HEK293 (cell line): ENCODE results near the gene CTSZ.

Source experiments
- CTCF ChIA-PET: fragments of 350-600 bp; formaldehyde crosslinking; extraction: SDS; loops from one replicate; lab custom pipeline; 2021; ENCODE audit warnings: antibody characterized with exemption; lab: Yijun Ruan, JAX
- POLR2A ChIA-PET: fragments of 300-600 bp; formaldehyde crosslinking; extraction: SDS; loops from one replicate; lab custom pipeline; 2020; ENCODE audit warnings: antibody characterized with exemption, inconsistent platforms; lab: Yijun Ruan, JAX
- H3K27ac ChIP-seq: fragments of 200-500 bp; sonication (Bioruptor generic); 2 replicates; pipeline ENCODE4 v1.5.1; 2014; ENCODE audit warnings: low read depth, low read length, control low read depth, inconsistent platforms; ENCODE audit errors: extremely low read depth
- H3K36me3 ChIP-seq, 2 experiments: fragments of 200-500 bp in 1 of 2; sonication (Bioruptor generic) in 1 of 2; 1 replicate in 1 of 2; 2 replicates in 1 of 2; pipeline ENCODE4 v1.5.1; 2014 to 2017; ENCODE audit warnings: inconsistent platforms in 2 of 2, low read length in 2 of 2; ENCODE audit not compliant: control insufficient read depth in 2 of 2, insufficient read depth in 1 of 2
- H3K4me1 ChIP-seq: fragments of 200-500 bp; sonication (Bioruptor generic); 2 replicates; pipeline ENCODE4 v1.5.1; 2014; ENCODE audit warnings: mild to moderate bottlenecking, low read length, inconsistent platforms; ENCODE audit not compliant: control insufficient read depth, insufficient read depth
- H3K4me3 ChIP-seq: 2 replicates; pipeline ENCODE4 v1.5.1; 2011; ENCODE audit warnings: low read depth, mild to moderate bottlenecking, control low read depth, low read length, moderate library complexity
- H3K9me3 ChIP-seq: fragments of 200-500 bp; sonication (Bioruptor generic); 2 replicates; pipeline ENCODE4 v1.5.1; 2014; ENCODE audit warnings: low read depth, low read length, inconsistent platforms; ENCODE audit not compliant: control insufficient read depth, insufficient read depth
- BCL11A ChIP-seq: fragments of 450-650 bp; formaldehyde crosslinking; IDR thresholded peaks from 2 replicates; pipeline ENCODE4 v1.5.1; 2016; ENCODE audit warnings: low read depth, missing biosample characterization, missing genetic modification characterization
- FEZF1 ChIP-seq: fragments of 450-650 bp; formaldehyde crosslinking; IDR thresholded peaks from 2 replicates; pipeline ENCODE4 v1.5.1; 2016; ENCODE audit warnings: missing biosample characterization, missing genetic modification characterization
- GFI1B ChIP-seq: fragments of 450-650 bp; formaldehyde crosslinking; IDR thresholded peaks from 2 replicates; pipeline ENCODE4 v1.5.1; 2016; ENCODE audit warnings: missing biosample characterization, missing genetic modification characterization
- GLI4 ChIP-seq: fragments of 450-650 bp; formaldehyde crosslinking; IDR thresholded peaks from 2 replicates; pipeline ENCODE4 v1.5.1; 2016; ENCODE audit warnings: missing biosample characterization, missing genetic modification characterization
- TCF7L2 ChIP-seq: IDR thresholded peaks from 2 replicates; pipeline ENCODE4 v1.6.1; 2011; ENCODE audit warnings: low read depth, mild to moderate bottlenecking, inconsistent platforms, low read length, moderate library complexity, borderline replicate concordance
- YY2 ChIP-seq: fragments of 450-650 bp; formaldehyde crosslinking; IDR thresholded peaks from 2 replicates; pipeline ENCODE4 v1.5.1; 2016; ENCODE audit warnings: missing biosample characterization, missing genetic modification characterization
- ZBTB1 ChIP-seq: fragments of 450-650 bp; formaldehyde crosslinking; IDR thresholded peaks from 2 replicates; pipeline ENCODE4 v1.5.1; 2016; ENCODE audit warnings: missing biosample characterization, missing genetic modification characterization
- ZBTB48 ChIP-seq: fragments of 450-650 bp; formaldehyde crosslinking; IDR thresholded peaks from 2 replicates; pipeline ENCODE4 v1.5.1; 2016; ENCODE audit warnings: missing biosample characterization, missing genetic modification characterization
- ZFP69B ChIP-seq: fragments of 450-650 bp; formaldehyde crosslinking; IDR thresholded peaks from 2 replicates; pipeline ENCODE4 v1.5.1; 2016; ENCODE audit warnings: missing biosample characterization, missing genetic modification characterization
- ZNF138 ChIP-seq: fragments of 450-650 bp; formaldehyde crosslinking; IDR thresholded peaks from 2 replicates; pipeline ENCODE4 v1.5.1; 2016; ENCODE audit warnings: missing biosample characterization, missing genetic modification characterization, borderline replicate concordance
- ZNF157 ChIP-seq: fragments of 450-650 bp; formaldehyde crosslinking; IDR thresholded peaks from 2 replicates; pipeline ENCODE4 v1.5.1; 2016; ENCODE audit warnings: missing biosample characterization, missing genetic modification characterization
- ZNF211 ChIP-seq: fragments of 450-650 bp; formaldehyde crosslinking; IDR thresholded peaks from 2 replicates; pipeline ENCODE4 v1.5.1; 2016; ENCODE audit warnings: low read depth, missing biosample characterization, missing genetic modification characterization
- ZNF302 ChIP-seq: fragments of 450-650 bp; formaldehyde crosslinking; IDR thresholded peaks from 2 replicates; pipeline ENCODE4 v1.5.1; 2016; ENCODE audit warnings: missing biosample characterization, missing genetic modification characterization, low read depth
- ZNF354C ChIP-seq: fragments of 450-650 bp; formaldehyde crosslinking; IDR thresholded peaks from 2 replicates; pipeline ENCODE4 v1.5.1; 2016; ENCODE audit warnings: missing biosample characterization, missing genetic modification characterization, low read depth, borderline replicate concordance
- ZNF391 ChIP-seq: fragments of 450-650 bp; formaldehyde crosslinking; IDR thresholded peaks from 2 replicates; pipeline ENCODE4 v1.5.1; 2016; ENCODE audit warnings: low read depth, missing biosample characterization, missing genetic modification characterization, borderline replicate concordance
- ZNF473 ChIP-seq: fragments of 450-650 bp; formaldehyde crosslinking; IDR thresholded peaks from 2 replicates; pipeline ENCODE4 v1.5.1; 2017; ENCODE audit warnings: missing biosample characterization, missing genetic modification characterization
- ZNF548 ChIP-seq: fragments of 450-650 bp; formaldehyde crosslinking; IDR thresholded peaks from 2 replicates; pipeline ENCODE4 v1.5.1; 2016; ENCODE audit warnings: missing biosample characterization, missing genetic modification characterization
- ZNF580 ChIP-seq: fragments of 450-650 bp; formaldehyde crosslinking; IDR thresholded peaks from 2 replicates; pipeline ENCODE4 v1.5.1; 2016; ENCODE audit warnings: missing biosample characterization, missing genetic modification characterization
- ZNF610 ChIP-seq: fragments of 450-650 bp; formaldehyde crosslinking; IDR thresholded peaks from 2 replicates; pipeline ENCODE4 v1.5.1; 2016; ENCODE audit warnings: missing biosample characterization, missing genetic modification characterization, borderline replicate concordance
- ZNF621 ChIP-seq: fragments of 450-650 bp; formaldehyde crosslinking; IDR thresholded peaks from 2 replicates; pipeline ENCODE4 v1.5.1; 2017; ENCODE audit warnings: missing biosample characterization, missing genetic modification characterization
- ZNF837 ChIP-seq: fragments of 450-650 bp; formaldehyde crosslinking; IDR thresholded peaks from 2 replicates; pipeline ENCODE4 v1.5.1; 2016; ENCODE audit warnings: missing biosample characterization, missing genetic modification characterization
- ZXDB ChIP-seq: fragments of 450-650 bp; formaldehyde crosslinking; IDR thresholded peaks from 2 replicates; pipeline ENCODE4 v1.5.1; 2016; ENCODE audit warnings: missing biosample characterization, missing genetic modification characterization
- TF ChIP-seq, protein P1 (sequence below): fragments of 450-650 bp; formaldehyde crosslinking; IDR thresholded peaks from 2 replicates; pipeline ENCODE4 v1.5.1; 2017; ENCODE audit warnings: missing biosample characterization, missing genetic modification characterization
- TF ChIP-seq, protein P2 (sequence below): fragments of 450-650 bp; formaldehyde crosslinking; IDR thresholded peaks from 2 replicates; pipeline ENCODE4 v1.5.1; 2016; ENCODE audit warnings: missing biosample characterization, missing genetic modification characterization

The CTSZ gene

GRCh38 chr20:59010995-59011873 is 4.2 kb upstream of the CTSZ start:
- H3K4me1 ChIP-seq = 0 out of 2 replicates have a peak, but pooled peaks cover 1% of the 10 kb centered on the region
- no peaks in the 10 kb centered on the region for H3K9me3 ChIP-seq
- TF ChIP-seq ZBTB48 (tag by site-specific recombination) = no peak
- no peak for TF ChIP-seq FEZF1
- no peak for TF ChIP-seq BCL11A (tag by site-specific recombination)
- TF ChIP-seq ZNF837 (tag by site-specific recombination) = no peak
- no peak for TF ChIP-seq ZNF211 (tag by site-specific recombination)
- TF ChIP-seq ZNF138 (tag by site-specific recombination) = no peak
- H3K36me3 ChIP-seq = no peaks in the 10 kb centered on the region
- ChIA-PET CTCF (no interaction called here), POLR2A (interaction anchor here (1.0 to 1.7 kb wide), 2 partner anchors 13 to 21 kb away, joined by 3 to 5 read pairs; partner anchors contain the start of gene ATP5F1E)
- no peak overlapping the region for H3K27ac ChIP-seq
- H3K4me3 ChIP-seq = no peak overlapping the region

- Histone ChIP-seq H3K36me3 (peaks cover 0 to 2% of the 10 kb centered on the region in 2 experiments; a peak in 1 of 3 replicates), H3K4me3 (no peak overlapping the region), H3K9me3 (no peaks in the 10 kb centered on the region), H3K4me1 (peaks cover 3% of the 10 kb centered on the region; the same call in 1 of the 2 replicates), H3K27ac (no peak overlapping the region)
- TF ChIP-seq ZBTB1 (tag by site-specific recombination) (no peak), ZNF580 (tag by site-specific recombination) (no peak), ZNF391 (tag by site-specific recombination) (no peak), ZFP69B (tag by site-specific recombination) (no peak), YY2 (tag by site-specific recombination) (no peak), ZNF473 (tag by site-specific recombination) (no peak), ZXDB (tag by site-specific recombination) (no peak), ZNF610 (tag by site-specific recombination) (no peak), ZNF157 (tag by site-specific recombination) (no peak), GLI4 (tag by site-specific recombination) (no peak), TCF7L2 (no peak)
- TF ChIP-seq, protein P1, sequence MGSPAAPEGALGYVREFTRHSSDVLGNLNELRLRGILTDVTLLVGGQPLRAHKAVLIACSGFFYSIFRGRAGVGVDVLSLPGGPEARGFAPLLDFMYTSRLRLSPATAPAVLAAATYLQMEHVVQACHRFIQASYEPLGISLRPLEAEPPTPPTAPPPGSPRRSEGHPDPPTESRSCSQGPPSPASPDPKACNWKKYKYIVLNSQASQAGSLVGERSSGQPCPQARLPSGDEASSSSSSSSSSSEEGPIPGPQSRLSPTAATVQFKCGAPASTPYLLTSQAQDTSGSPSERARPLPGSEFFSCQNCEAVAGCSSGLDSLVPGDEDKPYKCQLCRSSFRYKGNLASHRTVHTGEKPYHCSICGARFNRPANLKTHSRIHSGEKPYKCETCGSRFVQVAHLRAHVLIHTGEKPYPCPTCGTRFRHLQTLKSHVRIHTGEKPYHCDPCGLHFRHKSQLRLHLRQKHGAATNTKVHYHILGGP (tag by site-specific recombination) = no peak
- ChIA-PET POLR2A (interaction anchor here (1.0 to 1.7 kb wide), 2 partner anchors 12 to 22 kb away, joined by 3 to 5 read pairs; partner anchors contain the start of gene ATP5F1E), CTCF (no interaction called here)
These were observed 3.4 kb upstream of the CTSZ start for GRCh38 chr20:59010321-59010994.

GRCh38 chr20:59008715-59009336 is 1.8 kb upstream of the CTSZ start:
- CTCF ChIA-PET = interaction anchor here (0.5 kb wide), 1 partner anchor 393 kb away, joined by 3 read pairs; no protein-coding TSS in a partner anchor
- no peak overlapping the region for H3K4me3 ChIP-seq
- no peak overlapping the region for H3K27ac ChIP-seq
- no peaks in the 10 kb centered on the region for H3K9me3 ChIP-seq
- peaks cover 0 to 6% of the 10 kb centered on the region in 2 experiments; a peak in 1 of 3 replicates for H3K36me3 ChIP-seq
- POLR2A ChIA-PET = interaction anchor here (1.2 kb wide), 1 partner anchor 24 kb away, joined by 6 read pairs; the partner anchor contains the start of gene ATP5F1E
- H3K4me1 ChIP-seq = peaks cover 5% of the 10 kb centered on the region; the same call in 1 of the 2 replicates
- TF ChIP-seq ZNF302 (tag by site-specific recombination) = no peak
- no peak for TF ChIP-seq ZNF354C (tag by site-specific recombination)
- TF ChIP-seq, protein P2, sequence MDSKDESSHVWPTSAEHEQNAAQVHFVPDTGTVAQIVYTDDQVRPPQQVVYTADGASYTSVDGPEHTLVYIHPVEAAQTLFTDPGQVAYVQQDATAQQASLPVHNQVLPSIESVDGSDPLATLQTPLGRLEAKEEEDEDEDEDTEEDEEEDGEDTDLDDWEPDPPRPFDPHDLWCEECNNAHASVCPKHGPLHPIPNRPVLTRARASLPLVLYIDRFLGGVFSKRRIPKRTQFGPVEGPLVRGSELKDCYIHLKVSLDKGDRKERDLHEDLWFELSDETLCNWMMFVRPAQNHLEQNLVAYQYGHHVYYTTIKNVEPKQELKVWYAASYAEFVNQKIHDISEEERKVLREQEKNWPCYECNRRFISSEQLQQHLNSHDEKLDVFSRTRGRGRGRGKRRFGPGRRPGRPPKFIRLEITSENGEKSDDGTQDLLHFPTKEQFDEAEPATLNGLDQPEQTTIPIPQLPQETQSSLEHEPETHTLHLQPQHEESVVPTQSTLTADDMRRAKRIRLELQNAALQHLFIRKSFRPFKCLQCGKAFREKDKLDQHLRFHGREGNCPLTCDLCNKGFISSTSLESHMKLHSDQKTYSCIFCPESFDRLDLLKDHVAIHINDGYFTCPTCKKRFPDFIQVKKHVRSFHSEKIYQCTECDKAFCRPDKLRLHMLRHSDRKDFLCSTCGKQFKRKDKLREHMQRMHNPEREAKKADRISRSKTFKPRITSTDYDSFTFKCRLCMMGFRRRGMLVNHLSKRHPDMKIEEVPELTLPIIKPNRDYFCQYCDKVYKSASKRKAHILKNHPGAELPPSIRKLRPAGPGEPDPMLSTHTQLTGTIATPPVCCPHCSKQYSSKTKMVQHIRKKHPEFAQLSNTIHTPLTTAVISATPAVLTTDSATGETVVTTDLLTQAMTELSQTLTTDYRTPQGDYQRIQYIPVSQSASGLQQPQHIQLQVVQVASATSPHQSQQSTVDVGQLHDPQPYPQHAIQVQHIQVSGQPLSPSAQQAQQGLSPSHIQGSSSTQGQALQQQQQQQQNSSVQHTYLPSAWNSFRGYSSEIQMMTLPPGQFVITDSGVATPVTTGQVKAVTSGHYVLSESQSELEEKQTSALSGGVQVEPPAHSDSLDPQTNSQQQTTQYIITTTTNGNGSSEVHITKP (tag by site-specific recombination) = no peak
- no peak for TF ChIP-seq GFI1B
- no peak for TF ChIP-seq ZNF621
- TF ChIP-seq ZNF548 = no peak
- no peak for TF ChIP-seq ZNF138 (tag by site-specific recombination)
